Sigmoid colon (tissue), 4 donors: Measurements from ENCODE around the gene RNU1-3.
"Not testable (repeated sequence)": the region's sequence is repeated elsewhere in the genome, so short reads cannot be mapped to it uniquely, and the experiment has no call there.

Source experiments
- CTCF ChIP-seq, 4 experiments: fragments of 450-650 bp in 3 of 4; fragments of 200-600 bp in 1 of 4; IDR thresholded peaks; one replicate each; pipeline ENCODE4 v1.5.1; 2016 to 2019; ENCODE audit warnings: antibody characterized with exemption in 4 of 4, mild to moderate bottlenecking in 3 of 4, moderate library complexity in 2 of 4
- POLR2A ChIP-seq, 2 donors: fragments of 450-650 bp; IDR thresholded peaks; one replicate each; pipeline ENCODE4 v1.6.1; 2016; ENCODE audit warnings: antibody characterized with exemption in 2 of 2, mild to moderate bottlenecking in 2 of 2, moderate library complexity in 2 of 2
- POLR2AphosphoS5 ChIP-seq, 4 donors: sonication (generic); formaldehyde crosslinking; IDR thresholded peaks; one replicate each; pipeline ENCODE4 v1.6.1; 2017; ENCODE audit warnings: antibody characterized with exemption in 4 of 4

- TF ChIP-seq CTCF, POLR2A, POLR2AphosphoS5 (IDR thresholded peaks at IDR 0.05): not testable (repeated sequence)
These were observed 20.5 kb upstream of the RNU1-3 start for GRCh38 chr1:16687132-16687800.
